GM12801 (cell line): ENCODE results near the gene ABCC3.

ENCODE experiments used
- CTCF ChIP-seq: IDR thresholded peaks from one replicate; pipeline ENCODE4 v1.5.1; 2011; ENCODE audit warnings: control low read depth; ENCODE audit not compliant: insufficient read length; ENCODE audit errors: extremely low read depth

Gene ABCC3

GRCh38 chr17:50642722-50643656 is 8.3 kb downstream of the ABCC3 start:
- no peak for TF ChIP-seq CTCF

- no peak for TF ChIP-seq CTCF
These were observed 11.3 kb downstream of the ABCC3 start for GRCh38 chr17:50645748-50646682.

DNA sequence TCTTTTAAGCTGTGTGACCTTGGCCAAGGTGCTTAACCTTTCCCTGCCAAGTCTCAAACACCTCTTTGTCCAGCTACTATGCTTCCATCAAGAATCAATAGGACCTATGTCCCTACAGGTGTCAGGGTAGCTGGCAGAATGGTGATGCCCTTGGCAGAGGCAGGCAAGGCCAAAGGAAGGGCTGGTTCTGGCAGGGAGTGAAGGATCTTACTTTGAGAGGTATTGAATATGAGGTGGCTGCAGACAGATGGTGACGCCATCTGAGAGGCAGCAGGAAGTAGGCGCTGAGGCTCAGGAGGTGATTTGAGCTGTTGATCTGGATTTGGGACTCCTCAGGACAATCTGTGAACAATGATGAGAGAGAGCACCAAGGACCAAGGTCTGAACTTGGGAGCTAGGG is 12.5 kb downstream of the ABCC3 start:
- no peak for TF ChIP-seq CTCF

DNA sequence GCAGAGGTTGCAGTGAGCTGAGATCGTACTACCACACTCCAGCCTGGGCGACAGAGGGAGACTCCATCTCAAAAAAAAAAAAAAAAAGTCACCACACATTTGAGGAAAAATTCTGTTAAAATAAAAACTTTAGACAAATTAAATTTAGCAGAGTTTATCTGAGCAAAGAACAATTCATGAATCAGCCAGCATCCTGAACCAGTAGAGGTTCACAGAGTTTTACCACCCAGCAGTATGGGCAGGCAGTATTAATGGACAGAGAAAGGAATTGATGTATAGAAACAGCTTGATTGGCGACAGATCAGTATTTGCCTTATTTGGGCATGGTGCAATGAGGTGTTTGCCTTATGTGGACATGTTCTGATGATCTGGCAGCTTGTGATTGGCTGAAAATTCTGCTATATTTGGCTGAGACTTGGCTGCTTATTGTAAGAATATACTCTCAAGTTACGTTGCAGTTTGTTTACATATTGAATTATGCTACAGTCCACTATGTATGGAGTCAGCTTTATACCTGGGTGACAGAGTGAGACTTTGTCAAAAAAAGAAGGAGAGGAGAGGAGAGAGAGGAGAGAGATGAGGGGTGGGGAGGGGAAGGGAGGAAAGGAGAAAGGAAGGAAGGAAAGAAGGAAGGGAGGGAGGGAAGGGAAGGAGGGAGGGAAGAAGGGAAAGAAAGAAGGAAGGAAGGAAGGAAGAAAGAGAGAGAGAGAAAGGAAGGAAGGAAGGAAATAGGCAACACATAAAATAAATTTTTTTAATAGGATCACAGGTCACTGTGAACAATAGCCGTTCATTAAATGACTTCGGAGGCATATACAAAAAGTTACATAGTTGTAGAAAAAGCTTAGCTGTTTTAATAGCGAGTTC is 14.6 kb downstream of the ABCC3 start:
- TF ChIP-seq CTCF: no peak

- TF ChIP-seq CTCF: no peak
These were observed 17.0 kb downstream of the ABCC3 start for GRCh38 chr17:50651661-50652060.

DNA sequence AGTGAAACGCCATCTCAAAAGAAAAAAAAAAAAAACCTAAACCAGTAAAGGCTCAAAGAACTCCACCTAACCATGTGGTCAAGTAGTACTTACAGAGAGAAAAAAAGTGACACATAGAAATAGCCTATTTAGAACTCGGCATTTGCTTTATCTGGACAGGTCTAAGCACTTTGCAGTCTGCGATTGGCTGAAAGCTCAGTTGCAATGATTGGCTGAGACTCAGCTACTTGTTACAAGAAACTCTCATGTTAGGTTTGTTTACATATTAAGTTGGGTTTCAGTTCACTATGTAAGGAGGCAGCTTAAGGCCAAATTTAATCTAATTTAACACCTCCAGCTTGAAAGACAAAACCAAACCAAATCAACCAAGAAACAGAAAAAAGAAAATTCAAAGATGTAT is 19.1 kb downstream of the ABCC3 start:
- TF ChIP-seq CTCF: no peak
